Epithelial cell of esophagus (primary cell): ENCODE results near the gene CSAD.

Experiments
- DNase-seq: peaks from one replicate; pipeline ENCODE4 v3.0.0; 2010; ENCODE audit warnings: low read depth
- H3K4me3 ChIP-seq: 2 replicates; pipeline ENCODE4 v1.5.1; 2011; ENCODE audit warnings: mild to moderate bottlenecking, low read length, control low read depth
- TF ChIP-seq, protein P1 (sequence below): IDR thresholded peaks from 2 replicates; pipeline ENCODE4 v1.5.1; 2011; ENCODE audit warnings: low read depth, mild to moderate bottlenecking, low read length, control low read depth, inconsistent platforms; ENCODE audit not compliant: insufficient read depth; ENCODE audit errors: missing control alignments

The CSAD gene

DNA sequence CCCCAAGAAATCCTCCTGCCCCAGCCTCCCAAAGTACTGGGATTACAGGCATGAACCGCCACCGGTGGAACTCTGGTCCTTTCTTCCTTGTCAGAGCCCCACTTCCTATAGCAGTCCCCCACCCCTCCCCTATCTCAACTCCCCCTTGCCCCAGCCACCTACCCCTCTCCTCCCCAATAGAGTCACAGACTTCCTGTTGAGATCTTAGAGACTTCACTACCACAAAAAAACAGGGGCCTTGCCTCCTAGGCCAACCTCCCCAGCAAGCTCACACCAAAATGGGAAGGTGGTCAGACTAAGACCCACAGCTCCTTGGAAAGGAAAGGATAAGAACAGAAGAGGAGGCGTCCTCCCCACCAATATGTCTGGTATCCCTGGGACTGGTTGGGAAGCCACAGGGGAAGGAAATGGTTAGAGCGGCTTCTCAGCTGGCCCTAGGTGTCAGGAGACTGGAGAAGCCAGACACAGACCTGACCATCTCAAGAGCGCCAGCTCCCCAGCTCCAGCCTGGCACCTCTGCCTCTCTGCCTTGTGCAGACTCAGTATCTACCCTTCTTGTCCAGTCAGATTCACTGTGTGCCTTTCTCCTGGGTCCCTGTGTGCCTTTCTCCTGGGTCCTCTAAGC is 17.9 kb upstream of the CSAD start:
- TF ChIP-seq, protein P1, sequence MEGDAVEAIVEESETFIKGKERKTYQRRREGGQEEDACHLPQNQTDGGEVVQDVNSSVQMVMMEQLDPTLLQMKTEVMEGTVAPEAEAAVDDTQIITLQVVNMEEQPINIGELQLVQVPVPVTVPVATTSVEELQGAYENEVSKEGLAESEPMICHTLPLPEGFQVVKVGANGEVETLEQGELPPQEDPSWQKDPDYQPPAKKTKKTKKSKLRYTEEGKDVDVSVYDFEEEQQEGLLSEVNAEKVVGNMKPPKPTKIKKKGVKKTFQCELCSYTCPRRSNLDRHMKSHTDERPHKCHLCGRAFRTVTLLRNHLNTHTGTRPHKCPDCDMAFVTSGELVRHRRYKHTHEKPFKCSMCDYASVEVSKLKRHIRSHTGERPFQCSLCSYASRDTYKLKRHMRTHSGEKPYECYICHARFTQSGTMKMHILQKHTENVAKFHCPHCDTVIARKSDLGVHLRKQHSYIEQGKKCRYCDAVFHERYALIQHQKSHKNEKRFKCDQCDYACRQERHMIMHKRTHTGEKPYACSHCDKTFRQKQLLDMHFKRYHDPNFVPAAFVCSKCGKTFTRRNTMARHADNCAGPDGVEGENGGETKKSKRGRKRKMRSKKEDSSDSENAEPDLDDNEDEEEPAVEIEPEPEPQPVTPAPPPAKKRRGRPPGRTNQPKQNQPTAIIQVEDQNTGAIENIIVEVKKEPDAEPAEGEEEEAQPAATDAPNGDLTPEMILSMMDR, result no peak
- H3K4me3 ChIP-seq, result no peak overlapping the region
- no peak for DNase-seq

- no peak overlapping the region for H3K4me3 ChIP-seq
- DNase-seq, result no peak
- TF ChIP-seq, protein P1, result no peak
Measured at GRCh38 chr12:53197011-53197640, 16.4 kb upstream of the CSAD start.

- no peak overlapping the region for H3K4me3 ChIP-seq
- no peak for DNase-seq
- TF ChIP-seq, protein P1, result no peak
Measured at GRCh38 chr12:53196486-53196885, 15.8 kb upstream of the CSAD start.

GRCh38 chr12:53195516-53196420 is 15.0 kb upstream of the CSAD start:
- TF ChIP-seq, protein P1, result no peak
- no peak overlapping the region for H3K4me3 ChIP-seq
- DNase-seq, result peak; percentile 39

DNA sequence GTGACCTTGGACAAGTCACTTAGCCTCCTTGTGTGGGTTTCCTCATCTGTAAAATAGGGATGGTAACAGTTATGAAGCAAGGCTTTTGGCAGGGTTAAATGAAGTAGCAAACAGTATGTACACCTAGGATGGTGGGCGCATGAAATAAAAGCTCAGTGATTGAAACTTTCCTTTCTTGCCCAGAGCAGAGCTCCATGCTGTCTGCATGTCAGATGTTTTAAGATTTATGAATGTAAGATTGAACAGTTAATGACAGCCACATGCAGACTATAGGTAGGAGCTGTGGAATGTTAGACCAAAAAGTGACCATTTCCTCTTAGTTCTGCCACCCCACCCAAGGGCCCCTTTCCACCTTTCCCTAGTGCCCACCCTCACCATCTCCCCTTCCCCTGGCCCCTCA is 14.2 kb upstream of the CSAD start:
- DNase-seq, result no peak
- H3K4me3 ChIP-seq, result no peak overlapping the region
- TF ChIP-seq, protein P1, result no peak

DNA sequence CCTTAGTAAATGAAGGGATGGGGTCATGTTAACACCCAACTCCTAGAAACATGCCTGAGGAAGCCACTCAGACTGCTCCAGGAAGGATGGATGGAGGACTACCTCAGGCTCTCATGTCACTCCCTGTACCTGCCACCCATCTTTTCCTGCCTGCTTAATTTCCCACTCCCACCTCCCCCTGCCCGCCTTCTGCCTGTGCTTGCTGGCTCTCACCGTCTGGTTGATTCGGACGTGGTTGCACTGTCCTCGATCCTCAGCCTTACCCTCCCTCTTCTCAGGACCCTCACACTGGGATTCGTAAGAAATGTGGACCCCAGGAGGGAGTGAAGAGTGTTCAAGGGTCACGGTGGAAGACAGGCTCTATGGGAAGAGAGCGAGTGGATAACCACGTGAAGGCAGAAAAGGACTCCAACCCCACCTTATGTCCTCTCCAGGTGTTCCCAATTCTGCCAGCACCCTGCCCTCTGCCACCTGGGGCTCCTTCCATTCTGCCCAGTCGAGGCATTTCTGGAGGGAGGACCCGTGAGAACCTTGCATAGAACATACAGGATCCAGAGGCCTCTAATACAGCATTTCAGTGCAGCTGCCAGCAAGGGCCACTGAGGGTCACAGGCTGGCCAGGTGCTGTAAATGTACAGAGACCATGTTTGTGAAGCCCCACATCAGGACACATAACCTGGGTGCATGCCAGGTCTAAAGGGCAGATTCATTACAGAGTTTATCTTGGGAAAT is 13.4 kb upstream of the CSAD start:
- TF ChIP-seq, protein P1, result no peak
- no peak overlapping the region for H3K4me3 ChIP-seq
- no peak for DNase-seq
